Limb (tissue), 2 donors: ENCODE measurements around the gene NRIP3.
"Not testable (repeated sequence)": the region's sequence is repeated elsewhere in the genome, so short reads cannot be mapped to it uniquely, and the experiment has no call there.

Source experiments
- DNase-seq, 2 donors: peaks; one replicate each; pipeline ENCODE4 v3.0.0-alpha.2; 2016; ENCODE audit errors: extremely low spot score in 2 of 2

NRIP3 gene

DNA sequence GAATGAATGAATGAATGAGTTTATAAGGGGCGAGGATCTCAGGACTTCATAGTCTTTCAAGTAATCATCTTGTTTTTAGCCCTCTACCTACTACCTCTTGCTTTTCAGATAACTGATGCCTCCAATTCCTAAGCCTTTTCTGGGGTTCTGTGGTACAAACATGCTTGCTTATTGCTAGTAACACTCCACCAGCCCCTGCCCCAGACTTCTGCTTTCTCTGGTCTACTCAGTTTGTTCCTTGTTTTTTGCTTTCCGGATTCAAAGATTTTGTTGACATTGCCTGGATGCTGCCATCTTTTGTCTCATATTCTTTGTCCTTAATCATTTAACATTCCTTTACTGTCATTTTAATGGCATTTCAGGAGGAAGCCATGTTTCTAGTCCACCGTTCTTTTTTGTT lies 30.7 kb downstream of the NRIP3 start:
- DNase-seq = no peak

DNA sequence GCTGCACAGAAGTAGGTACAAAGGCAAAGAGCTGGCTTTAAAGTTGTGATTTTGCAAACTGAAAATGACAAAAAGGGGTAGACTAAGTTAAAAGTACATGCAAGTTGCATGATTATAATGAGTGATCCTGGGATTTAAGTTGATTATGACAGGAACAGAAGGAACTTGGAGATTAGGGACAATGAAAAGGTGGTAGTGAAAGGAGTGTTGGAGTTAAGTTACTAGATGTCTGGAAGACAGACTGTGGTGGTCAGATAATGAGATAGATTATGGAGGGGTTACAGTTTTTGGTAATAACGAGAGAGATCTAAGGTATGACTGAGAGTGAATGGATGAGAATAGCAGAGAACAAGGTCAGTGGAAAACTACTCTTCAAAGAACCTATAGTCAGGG lies 31.9 kb downstream of the NRIP3 start:
- DNase-seq = no peak

DNA sequence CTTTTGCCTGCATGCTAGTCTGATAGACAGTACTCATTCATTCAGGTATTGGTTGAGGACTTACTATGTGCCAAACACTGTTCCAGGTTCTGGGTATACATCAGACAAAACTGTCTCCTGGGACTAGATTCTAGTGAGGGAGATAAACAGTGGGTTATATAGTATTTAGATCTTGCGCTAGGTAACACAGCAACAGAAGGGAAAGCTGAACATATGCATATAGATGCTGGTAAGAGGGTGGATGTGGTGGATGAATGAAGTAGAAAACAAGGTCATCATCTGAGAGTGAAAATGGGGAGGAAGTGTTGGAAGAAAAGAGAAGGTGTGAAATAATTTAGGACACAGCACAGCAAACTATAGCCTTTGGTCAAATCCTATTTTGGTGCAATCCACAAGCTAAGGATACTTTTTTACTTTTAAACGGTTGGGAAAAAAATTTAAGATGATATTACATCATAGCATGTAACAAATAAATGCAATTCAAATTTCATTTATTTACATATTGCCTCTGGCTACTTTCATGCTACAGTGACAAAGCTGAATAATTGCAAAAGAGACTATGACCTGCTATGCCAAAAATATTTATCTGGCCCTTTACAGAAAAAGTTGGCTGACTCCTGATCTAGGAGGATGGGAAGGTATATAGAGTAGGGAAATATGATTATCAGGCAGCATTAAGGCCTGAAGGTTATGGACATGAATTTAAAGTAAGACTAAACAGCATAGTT lies 32.4 kb downstream of the NRIP3 start:
- no peak for DNase-seq

DNA sequence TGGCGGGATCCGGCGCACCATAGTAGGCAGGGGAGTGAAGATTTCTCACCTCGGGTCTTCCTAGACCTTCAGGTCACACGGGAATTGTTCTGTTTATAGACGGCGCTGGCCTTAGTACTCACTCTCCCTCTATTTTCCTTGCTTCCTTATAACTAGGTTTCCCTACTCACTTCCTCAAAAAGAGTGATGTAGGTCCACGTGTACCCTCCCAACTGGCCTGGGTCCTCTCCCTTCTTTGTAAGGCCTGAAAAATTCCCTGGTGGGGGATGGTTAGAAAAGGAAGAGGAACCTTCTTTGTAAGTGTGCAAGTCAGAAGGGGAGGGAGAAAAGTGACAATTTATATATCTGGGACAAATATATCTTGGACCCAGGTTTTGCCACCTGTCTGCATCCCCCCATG lies 36.6 kb downstream of the NRIP3 start:
- DNase-seq = no peak

DNA sequence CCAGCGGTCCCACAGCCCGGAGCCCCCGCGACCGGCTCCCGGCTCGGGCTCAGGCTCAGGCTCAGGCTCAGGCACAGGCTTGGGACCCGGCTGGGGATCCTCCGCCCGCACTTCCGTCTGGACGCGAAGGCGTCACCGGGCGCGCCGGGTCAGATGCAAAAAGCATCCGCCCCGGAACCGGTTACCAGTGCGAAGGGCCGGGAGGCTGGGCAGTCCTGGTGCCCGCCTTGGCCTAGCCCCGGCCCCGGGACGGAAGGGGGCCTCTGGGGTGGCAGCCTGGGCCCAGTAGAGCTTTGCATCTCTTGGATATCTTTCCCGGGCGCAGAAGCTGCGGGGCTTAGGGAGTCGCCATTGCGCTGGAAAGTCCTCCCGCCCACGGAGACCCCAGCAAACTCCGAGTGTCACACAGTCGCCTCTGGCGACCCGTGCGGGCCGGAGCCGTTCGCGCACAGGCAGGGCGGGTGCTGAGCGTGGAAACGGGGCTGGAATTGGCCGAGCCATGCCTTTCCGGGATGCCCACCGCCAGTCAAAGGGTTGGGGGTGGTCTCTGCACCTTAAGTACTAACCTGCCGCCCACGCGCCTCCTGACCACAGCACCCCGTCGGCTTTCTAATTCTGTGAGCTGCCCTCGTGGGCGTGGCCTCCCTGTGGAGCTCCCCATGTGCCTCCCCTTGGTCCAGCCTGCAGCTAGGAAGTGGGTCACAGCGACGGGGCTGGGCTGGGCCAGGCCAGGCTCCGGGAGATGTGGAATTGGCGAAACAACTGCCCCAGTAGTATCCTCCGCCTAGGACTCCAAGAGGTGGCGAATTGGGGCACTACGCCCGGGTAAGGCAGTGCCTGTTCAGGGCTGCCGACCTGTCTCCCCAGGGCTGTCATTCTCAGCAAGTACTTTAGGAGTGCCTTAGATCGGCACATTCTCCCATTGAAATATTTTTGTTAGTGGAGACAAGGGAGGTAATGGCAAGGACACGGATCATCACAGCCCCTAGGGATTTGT lies 39.2 kb downstream of the NRIP3 start, which contains the start of gene TMEM9B:
TSS of gene TMEM9B (minus strand) at position 119 of the 997 bp plus-strand sequence. CDS start 129 bp downstream, outside the sequence.
- DNase-seq = peak; percentile 88 to 90

DNA sequence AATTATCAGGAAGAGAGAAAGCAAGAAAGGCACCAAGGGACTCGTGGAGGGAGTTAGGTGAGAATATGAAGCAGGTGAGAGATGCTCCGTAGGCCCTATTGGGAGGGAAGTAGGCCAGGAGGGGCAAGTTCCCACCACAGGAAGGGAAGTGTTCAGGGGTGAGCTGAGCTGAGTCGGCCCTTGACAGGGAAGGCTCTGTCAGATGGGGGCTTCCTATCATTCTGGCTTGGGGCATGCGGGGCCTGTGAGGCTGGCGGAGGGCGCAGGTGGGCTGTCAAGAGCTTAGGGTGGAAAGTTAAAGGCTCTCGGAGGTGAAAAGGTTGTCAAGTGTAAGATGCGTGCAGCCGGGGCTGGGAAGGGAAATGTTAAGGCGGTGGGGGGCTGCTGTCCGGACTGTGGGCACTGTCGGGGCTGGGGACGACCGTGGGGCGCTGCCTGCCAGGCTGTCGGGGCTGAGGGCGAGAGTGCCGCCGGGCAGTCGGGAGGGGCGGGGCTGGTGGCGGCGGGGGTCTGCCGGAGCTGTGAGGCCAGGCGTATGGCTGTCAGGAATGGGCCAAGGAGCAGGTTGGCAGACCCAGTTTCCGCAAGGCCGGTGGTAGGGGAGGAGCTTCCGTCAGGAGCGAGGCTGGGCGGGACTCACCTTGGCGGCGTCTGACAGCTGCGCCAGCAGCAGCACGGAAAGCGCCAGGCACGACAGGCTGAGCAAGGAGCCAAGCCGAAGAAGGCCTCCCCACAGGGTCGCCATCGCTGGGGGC lies 40.1 kb downstream of the NRIP3 start:
- DNase-seq = no peak

DNA sequence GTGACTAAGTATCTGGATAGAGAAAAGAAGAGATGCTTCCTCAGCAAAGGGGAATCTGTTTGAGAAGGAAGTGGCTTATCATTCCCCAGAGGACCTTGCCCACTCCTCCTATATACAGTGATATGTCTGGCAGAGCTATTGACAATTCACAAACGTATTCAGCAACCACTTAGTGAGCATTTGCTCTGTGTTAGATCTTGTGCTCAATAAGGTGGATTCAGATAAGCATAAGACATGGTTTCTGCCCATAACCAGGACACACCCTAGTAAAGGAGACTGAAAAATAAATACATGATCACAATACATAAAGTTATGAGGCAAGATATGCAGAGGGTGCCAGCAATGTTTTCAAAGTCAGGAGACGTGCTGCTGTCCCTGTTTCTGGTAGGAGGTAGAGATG lies 41.0 kb downstream of the NRIP3 start:
- DNase-seq = no peak

DNA sequence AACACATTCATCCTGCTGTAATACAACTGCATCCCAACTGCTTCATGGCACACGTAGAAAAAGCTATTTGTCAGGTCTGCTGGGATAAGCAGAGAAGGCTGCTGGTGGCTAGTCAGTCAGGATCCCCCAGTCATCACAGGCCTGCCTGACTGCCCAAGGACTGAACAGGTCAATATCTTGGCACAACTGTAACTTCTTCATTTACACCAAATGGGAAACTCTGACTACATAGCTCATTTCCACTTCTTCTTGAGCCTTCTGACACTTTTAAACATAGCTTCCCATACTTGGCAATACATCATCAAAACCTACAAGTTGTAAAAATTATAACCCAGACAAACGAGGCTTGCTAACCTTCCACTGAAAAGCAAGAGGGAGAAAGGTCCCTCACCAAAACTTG lies 42.4 kb downstream of the NRIP3 start:
- no peak for DNase-seq

DNA sequence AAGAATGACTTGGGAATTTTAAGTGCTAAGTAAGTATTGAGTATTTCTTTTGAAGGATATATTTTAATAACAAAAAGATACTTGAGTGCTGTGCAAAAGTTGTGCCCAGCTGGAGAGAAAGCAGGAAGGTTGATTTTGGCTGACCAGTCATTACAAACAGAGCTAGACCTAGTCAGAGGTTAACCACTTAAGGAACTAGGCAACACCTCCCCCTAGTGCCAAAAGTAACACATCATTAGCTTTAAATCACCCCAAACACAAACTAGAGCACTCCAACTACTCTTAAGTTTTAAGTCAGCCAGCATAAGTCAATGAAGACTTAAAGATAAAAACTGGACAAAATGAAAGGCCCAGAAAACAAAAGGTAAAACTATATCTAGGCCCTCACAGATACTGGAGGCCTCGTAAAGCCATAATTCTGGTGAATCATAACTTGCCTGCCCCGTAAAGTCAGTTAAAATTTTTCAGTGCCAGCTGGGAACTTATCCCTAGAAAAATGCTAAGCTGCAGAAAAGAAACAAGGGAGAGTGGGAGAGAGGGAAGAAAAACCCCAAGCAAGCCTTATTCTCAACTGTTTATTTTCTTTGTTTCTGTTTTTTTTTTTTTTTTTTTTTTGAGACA lies 44.1 kb downstream of the NRIP3 start:
- peak in 1 of 2 donors; percentile 57 for DNase-seq

DNA sequence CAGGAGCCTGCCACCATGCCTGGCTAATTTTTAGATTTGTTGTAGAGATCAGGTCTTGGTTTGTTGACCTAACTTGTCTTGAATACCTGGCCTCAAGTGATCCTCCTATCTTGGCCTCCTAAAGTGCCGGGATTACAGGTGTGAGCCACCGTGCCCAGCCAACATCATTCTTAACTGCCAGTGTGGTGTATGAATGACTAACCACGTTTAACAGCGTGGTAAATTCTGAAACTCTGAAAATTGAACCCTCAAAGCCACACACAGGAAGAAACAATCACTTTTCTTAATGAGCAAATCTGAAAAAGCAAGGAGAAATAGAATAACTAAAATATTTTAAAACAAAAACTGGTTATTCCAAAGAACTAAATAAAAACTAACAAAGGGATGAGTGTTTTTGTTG lies 46.9 kb downstream of the NRIP3 start:
- no peak for DNase-seq

DNA sequence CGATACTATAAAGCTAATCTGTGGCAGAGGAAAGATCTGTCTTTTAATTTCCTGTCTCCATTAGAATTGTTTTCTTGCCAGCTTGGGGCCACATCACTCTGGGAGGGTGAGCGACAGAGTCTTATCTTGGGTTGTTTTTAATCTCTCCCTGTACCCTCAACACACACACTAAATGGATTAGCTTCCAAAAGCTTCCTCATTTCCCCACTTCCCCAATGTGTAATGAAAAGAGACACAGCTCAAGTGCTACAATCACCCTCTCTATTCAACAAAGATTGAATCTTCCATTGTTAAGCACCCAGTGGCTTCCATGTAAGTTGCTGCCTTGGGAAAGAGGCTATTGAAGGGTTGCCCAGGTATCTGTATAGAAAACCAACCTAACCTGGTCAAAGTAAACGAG lies 54.9 kb downstream of the NRIP3 start:
- DNase-seq = no peak

DNA sequence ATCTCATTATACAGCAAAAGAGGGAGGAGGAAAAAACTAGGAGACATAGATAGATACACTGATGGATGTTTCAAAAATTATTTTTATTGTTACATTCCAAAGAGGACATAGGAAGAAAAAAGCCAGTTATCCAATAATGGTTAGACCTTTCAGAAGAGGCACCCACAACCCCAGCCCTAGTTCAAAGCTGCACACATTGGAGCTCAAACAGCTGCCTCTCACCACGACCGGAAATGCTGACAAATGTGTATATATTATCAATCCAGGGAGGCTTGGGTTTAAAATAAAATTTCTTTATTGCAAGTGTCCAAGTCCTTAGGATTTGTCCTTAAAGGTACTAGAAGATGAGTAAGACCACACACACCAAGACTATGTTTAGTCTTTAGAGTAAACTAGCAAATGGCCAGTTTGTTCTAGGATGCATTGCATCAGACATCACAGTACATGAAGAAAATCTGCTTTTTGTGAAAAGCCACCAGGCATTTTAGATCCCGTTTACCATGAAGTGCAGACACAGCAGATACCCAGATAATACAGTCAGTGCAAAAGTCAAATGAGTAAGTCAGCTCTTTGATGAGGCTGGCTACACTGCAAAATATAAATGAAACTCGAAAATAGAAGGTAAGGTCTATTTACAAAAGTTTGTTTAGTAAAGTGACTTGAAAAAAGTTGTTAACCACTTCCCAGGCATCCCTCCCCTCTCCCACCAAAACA lies 56.4 kb downstream of the NRIP3 start:
- DNase-seq = no peak

DNA sequence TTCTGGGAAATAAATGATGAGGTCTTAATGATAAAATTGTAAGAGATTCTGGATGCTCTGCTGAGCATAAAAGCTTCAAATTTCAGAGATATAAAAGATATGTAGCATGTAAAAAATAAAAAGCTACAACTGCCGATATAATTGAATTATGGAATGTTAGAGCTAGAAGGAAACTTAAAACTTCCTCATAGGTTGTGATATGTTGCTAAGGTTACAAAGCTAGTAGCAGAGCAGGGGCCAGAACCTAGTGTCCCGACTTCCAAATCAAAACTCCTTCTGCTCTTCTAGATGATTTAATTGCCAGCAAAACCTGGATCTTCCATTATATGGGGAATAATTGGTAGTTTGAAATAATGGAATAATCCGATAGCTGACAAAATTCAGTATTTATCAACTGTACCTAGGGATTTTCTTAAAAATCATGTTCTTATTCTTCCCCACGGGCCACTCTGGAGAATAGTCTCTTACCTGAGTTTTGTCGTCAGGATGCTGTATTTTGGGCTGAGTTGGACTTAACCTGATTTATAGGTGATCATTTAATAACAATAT lies 61.2 kb downstream of the NRIP3 start, which contains the start of gene ASCL3:
TSS of gene ASCL3 (minus strand) at position 499 of the 549 bp plus-strand sequence. CDS start 4,855 bp downstream, outside the sequence.
- DNase-seq = no peak

DNA sequence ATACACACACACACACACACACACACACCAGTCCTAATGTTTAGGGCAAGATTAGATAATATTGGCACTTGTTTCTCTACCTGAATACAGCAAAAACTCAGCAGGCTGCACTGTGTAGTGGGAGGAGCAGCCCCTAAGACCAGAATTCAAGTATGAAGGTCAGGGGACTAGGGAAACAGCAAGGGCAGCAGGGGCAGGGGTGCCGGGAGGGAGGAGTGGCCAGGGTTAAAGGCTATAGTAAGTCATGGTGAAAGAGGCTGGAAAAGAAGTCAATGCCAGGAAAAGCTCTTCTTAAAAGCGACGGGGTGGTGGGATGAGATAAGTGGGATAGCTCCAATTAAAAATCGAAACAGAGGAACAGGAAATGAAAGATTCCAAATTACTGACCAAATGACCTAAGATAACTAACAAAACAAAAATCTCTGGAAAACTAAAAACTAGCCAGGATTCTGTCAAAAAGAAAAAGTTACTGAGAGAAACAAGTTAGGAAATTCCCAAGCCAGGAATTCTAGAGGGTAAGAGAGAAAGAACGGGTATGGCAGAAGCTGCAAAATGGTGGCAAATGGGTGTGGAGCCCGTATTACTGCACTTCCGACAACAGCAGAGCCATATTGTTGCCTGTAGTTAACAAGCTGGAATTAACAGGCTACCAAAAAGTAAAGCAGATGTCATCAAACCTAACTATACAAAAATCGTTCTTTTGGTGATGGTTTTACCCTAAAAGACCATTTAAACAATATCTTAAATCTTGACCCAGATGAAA lies 62.3 kb downstream of the NRIP3 start:
- no peak for DNase-seq

DNA sequence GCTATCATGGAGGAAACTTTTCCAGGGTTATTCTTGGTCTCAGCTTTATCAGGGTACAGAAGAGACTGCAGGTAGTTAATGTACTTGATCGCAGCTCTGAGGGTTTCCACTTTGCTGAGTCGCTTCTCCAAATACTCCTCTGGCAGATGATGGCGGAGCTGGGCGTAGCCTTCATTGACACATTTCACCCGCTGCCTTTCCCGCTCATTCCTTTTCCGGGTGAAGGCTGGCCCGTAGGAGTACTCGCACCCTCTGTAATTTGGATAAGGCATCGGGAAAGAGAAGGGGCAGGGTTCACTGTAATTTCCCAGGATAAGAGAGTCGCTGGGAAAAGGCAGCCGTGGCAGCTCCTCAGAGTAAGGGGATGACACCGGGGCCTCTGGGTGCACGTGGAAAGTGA lies 66.1 kb downstream of the NRIP3 start:
- DNase-seq = no peak

DNA sequence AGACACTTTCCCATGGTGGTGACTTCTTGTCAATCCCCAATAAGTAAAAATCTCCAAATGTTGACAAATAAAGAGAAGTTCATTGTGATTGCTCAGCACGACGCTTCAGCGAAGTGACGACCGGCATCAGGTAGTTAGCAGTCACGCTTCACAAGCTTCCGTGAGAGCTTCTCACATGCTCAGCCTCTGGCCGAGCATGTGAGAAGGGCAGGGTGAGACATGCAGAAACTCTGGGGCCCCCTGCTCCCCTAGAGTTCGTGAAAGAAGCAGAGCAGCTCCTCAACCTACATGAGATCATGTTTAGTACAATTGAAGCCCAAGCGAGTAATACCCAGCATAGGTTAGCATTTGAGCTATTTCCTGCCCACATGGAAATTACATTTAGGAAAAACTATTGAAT lies 66.6 kb downstream of the NRIP3 start:
- no peak for DNase-seq

DNA sequence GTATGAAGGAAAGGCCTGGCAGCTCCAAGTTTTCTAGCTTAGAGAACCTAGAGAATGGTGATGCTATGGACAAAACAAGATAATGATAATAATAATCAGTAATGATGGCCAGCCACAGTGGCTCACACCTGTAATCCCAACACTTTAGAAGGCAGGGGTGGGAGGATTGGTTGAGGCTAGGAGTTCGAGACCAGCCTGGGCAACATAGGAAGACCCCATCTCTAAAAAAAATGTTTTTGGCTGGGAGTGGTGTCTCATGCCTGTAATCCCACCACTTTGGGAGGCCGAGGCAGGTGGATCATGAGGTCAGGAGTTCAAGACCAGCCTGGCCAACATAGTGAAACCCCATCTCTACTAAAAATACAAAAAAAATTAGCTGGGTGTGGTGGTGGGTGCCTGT lies 68.0 kb downstream of the NRIP3 start:
- DNase-seq = not testable (repeated sequence)

DNA sequence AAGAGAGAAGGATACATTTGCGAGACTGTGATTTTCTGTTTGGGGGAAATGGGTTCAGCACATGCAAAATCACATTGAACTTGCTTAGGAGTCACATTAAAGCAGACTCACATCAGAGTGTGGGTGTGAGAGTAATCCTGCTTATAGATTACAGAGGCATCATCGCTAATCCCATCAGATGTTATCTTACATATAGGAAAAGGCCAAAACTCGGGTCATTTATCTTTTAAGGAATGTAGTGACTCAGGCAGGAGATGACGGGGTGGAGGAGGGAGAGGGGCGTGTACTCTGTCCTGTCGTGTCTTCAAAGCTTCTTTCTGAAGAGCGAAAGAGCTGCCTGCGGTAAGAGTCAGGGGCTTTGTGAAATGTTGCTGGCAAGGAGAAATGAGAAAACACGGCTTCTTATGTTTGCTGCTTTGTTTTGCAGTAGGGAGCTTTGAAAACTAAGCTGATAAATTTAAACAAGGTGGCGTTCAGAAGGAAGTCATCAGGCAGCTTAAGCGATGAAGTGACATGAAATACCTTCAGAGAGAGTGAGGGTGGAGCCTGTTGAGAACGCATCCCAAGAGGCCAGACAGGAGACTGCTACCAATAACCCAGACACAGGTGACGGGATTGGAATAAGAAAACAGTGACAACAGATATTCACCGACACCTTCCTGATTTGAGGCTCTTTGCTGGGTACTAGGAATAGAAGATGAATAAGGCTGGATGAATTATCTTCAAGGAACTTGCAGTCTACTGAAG lies 68.9 kb downstream of the NRIP3 start:
- DNase-seq = no peak

DNA sequence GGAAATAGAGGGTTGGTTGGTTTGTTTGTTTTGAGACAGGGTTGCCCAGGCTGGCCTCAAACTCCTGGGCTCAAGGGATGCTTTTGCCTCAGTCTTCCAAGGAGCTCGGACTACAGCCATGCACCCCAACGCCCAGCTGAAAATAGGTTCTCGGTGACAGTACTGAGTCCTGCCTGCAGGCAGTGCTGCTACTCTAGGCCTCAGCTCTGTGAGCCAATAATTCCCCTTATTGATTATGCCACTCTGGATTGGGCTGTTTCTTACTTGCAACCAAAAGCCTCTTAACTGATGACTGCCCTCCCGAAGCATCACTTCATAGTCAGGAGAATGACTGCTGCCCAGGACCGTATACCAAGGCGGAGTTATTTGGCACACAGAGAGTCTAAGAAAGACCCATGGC lies 69.9 kb downstream of the NRIP3 start:
- DNase-seq = no peak
